H1 (cell line): ENCODE data around the gene MACROD2.

Source experiments
- ASH2L ChIP-seq: fragments of 200-600, 300-600 bp; sonication (generic); IDR thresholded peaks from one replicate; pipeline ENCODE4 v1.7.1; 2017; ENCODE audit warnings: low read length
- ATF2 ChIP-seq: IDR thresholded peaks from 2 replicates; pipeline ENCODE4 v1.6.1; 2012; ENCODE audit warnings: low read length, inconsistent platforms
- BCL11A ChIP-seq, 2 experiments: IDR thresholded peaks; one replicate each; pipeline ENCODE4 v1.6.1; 2011; ENCODE audit warnings: low read depth in 2 of 2, low read length in 2 of 2, mild to moderate bottlenecking in 2 of 2
- CEBPB ChIP-seq: IDR thresholded peaks from 2 replicates; pipeline ENCODE4 v1.6.1; 2012; ENCODE audit warnings: low read depth, low read length
- CTCF ChIP-seq, 3 experiments: IDR thresholded peaks; 1 replicate in 2 of 3; 2 replicates in 1 of 3; pipeline versions ENCODE4 v1.5.1 to v1.6.1; 2011; ENCODE audit warnings: low read length in 3 of 3, mild to moderate bottlenecking in 3 of 3, inconsistent platforms in 2 of 3, low read depth in 1 of 3, moderate library complexity in 1 of 3; ENCODE audit not compliant: insufficient read depth in 1 of 3; ENCODE audit errors: control extremely low read depth in 1 of 3
- JUN ChIP-seq: IDR thresholded peaks from 2 replicates; pipeline ENCODE4 v1.6.1; 2011; ENCODE audit warnings: low read depth, mild to moderate bottlenecking, improper control_type of control experiment, low read length
- SIN3A ChIP-seq, 2 experiments: IDR thresholded peaks in 1 of 2; conservative IDR thresholded peaks in 1 of 2; 2 replicates each; pipeline ENCODE4 v1.6.1; 2011 to 2012; ENCODE audit warnings: low read length in 2 of 2, improper control_type of control experiment in 1 of 2, low read depth in 1 of 2, mild to moderate bottlenecking in 1 of 2
- TBP ChIP-seq: IDR thresholded peaks from 2 replicates; pipeline ENCODE4 v1.6.1; 2011; ENCODE audit warnings: low read depth, low read length, improper control_type of control experiment

- TF ChIP-seq SIN3A (conservative IDR thresholded peaks at IDR 0.05 in 1 of 2, IDR thresholded peaks at IDR 0.05 in 1 of 2; ENCODE audit: low read depth in 1 of 2, low read length in 2 of 2), result no peak
- TF ChIP-seq CTCF (IDR thresholded peaks at IDR 0.05; ENCODE audit: control extremely low read depth in 1 of 3, insufficient read depth in 1 of 3, low read depth in 1 of 3, low read length in 3 of 3), result no peak
- TF ChIP-seq JUN, result no peak
- no peak for TF ChIP-seq ATF2
- TF ChIP-seq TBP, result no peak
- TF ChIP-seq CEBPB, result no peak
- TF ChIP-seq ASH2L, result no peak
- no peak for TF ChIP-seq BCL11A (IDR thresholded peaks at IDR 0.05; ENCODE audit: low read depth in 2 of 2, low read length in 2 of 2)
These were observed 923.7 kb downstream of the MACROD2 start for GRCh38 chr20:14918976-14919375.
